DND-41 (cell line): ENCODE measurements around the gene KMT2B.

ENCODE experiments used
- EZH2 ChIP-seq: IDR thresholded peaks from 3 replicates; pipeline ENCODE4 v1.6.1; 2012; ENCODE audit warnings: borderline replicate concordance, low read depth, mild to moderate bottlenecking, moderate library complexity, low read length, inconsistent platforms; ENCODE audit not compliant: severe bottlenecking
- TF ChIP-seq, protein P1 (sequence below): IDR thresholded peaks from 2 replicates; pipeline ENCODE4 v1.5.1; 2012; ENCODE audit warnings: borderline replicate concordance, low read length, moderate library complexity, mild to moderate bottlenecking; ENCODE audit not compliant: poor library complexity, severe bottlenecking; ENCODE audit errors: extremely low read depth

DNA sequence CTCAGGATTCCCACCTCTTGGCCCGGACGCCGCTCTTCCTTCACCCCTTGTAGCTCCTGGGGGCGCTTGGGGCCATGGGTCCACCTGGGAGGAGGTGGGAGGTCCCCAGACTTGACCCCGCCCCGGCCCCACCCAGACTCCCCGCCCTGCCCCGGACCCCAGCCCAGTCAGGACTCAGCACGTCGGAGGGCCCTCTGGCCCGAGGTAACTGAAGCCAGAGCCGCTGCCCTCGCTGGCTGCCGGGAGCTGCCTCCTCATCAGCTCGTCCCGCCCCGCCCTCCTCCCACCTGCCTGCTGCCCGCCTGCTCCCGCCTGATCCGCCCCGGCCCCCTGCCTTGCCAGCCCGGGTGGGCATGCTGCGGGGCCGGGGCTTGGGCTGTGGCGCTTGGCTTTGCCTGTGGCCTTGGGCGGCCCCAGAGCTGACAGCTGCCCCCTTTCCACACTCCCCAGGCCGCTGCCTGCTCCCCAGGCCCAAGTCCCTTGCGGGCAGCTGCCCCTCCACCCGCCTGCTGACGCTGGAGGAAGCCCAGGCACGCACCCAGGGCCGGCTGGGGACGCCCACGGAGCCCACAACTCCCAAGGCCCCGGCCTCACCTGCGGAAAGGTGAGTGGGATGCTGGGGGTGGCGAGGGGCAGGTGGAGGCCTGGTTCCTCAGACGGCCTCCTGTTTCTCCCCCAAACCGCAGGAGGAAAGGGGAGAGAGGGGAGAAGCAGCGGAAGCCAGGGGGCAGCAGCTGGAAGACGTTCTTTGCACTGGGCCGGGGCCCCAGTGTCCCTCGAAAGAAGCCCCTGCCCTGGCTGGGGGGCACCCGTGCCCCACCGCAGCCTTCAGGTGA is 66.9 kb downstream of the KMT2B start:
- TF ChIP-seq, protein P1, sequence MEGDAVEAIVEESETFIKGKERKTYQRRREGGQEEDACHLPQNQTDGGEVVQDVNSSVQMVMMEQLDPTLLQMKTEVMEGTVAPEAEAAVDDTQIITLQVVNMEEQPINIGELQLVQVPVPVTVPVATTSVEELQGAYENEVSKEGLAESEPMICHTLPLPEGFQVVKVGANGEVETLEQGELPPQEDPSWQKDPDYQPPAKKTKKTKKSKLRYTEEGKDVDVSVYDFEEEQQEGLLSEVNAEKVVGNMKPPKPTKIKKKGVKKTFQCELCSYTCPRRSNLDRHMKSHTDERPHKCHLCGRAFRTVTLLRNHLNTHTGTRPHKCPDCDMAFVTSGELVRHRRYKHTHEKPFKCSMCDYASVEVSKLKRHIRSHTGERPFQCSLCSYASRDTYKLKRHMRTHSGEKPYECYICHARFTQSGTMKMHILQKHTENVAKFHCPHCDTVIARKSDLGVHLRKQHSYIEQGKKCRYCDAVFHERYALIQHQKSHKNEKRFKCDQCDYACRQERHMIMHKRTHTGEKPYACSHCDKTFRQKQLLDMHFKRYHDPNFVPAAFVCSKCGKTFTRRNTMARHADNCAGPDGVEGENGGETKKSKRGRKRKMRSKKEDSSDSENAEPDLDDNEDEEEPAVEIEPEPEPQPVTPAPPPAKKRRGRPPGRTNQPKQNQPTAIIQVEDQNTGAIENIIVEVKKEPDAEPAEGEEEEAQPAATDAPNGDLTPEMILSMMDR = no peak
- no peak for TF ChIP-seq EZH2
